GM18858 (cell line): Measurements from ENCODE around the gene C16orf54.
"Not testable (repeated sequence)": the region's sequence is repeated elsewhere in the genome, so short reads cannot be mapped to it uniquely, and the experiment has no call there.

Source experiments
- ATAC-seq: cut with Tn5 transposase; IDR thresholded peaks from one replicate; pipeline ENCODE4 v1.9.1; 2021; ENCODE audit not compliant: unreplicated experiment

The C16orf54 gene

GRCh38 chr16:29769507-29769906 is 23.7 kb upstream of the C16orf54 start:
- ATAC-seq, result no peak

DNA sequence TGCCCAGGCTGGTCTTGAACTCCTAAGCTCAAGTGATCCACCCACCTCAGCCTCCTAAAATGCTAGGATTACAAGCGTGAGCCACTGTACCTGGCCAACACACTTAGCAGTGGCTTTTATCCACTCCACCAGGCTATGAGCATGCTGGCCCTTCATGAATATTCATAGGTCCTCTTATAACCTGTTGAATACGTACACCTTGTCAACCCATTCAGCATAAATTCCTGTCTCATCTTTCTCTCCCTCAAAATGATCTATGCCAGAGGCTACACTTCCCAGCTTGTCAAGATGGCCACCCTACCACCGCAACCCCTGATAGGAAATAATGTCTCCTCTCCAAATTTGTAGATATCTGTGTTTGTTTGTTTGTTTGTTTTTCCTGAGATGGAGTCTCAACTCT is 21.3 kb upstream of the C16orf54 start:
- ATAC-seq, result no peak

GRCh38 chr16:29766571-29766970 is 20.8 kb upstream of the C16orf54 start:
- no peak for ATAC-seq

- ATAC-seq, result no peak
These were observed 19.6 kb upstream of the C16orf54 start for GRCh38 chr16:29765167-29766032.

DNA sequence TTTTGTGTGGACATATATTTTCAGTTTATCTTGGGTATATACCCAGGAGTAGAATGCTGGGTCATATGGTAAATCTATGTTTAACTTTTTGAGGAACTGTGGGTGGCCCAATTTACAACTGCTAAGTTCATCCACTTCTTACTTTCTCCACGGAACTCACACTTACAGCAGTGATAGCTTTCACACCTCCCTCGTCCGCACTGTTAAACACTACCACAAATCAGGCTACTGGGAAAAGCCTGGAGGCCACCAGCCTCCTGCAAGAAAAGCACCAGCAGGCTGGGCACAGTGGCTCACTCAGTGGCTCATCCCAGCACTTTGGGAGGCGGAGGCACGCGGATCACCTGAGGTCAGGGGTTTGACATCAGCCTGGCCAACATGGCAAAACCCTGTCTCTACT is 17.5 kb upstream of the C16orf54 start:
- ATAC-seq, result no peak

GRCh38 chr16:29761882-29762281 is 16.1 kb upstream of the C16orf54 start:
- no peak for ATAC-seq

- not testable (repeated sequence) for ATAC-seq
These were observed 15.5 kb upstream of the C16orf54 start for GRCh38 chr16:29761280-29761651.

DNA sequence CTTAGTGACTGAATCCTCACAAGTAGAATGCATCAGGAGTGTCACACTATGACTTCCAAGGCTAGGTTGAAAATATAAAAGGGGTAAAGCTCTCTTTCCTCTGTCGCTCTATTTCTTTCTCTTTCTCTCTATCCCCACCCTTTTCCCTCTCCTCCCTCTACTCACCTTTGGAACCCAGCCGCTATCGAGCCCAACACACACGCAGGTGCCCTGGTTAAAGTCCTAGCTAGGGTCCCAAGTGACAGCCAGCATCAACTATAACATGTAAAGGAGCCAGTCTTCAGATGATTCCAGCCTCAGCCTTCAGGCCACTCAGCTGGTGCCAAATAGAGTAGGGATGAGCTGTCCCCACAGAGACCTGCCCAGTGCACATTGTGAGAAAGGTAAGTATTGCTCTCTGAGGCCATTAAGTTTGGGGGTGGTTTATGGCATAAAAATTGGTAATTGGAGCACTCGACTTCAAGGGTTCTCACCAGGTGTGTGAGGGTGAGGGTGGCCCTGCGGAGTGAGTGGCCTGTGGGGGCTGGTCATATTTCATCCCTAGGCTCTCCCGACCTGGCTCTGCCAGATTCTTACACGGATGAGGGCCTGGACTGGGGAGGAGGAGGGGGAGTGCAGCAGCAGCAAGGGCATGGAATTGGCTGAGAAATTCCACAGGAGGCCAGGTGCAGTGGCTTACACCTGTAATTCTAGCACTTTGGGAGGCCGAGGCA is 14.9 kb upstream of the C16orf54 start:
- ATAC-seq, result no peak

DNA sequence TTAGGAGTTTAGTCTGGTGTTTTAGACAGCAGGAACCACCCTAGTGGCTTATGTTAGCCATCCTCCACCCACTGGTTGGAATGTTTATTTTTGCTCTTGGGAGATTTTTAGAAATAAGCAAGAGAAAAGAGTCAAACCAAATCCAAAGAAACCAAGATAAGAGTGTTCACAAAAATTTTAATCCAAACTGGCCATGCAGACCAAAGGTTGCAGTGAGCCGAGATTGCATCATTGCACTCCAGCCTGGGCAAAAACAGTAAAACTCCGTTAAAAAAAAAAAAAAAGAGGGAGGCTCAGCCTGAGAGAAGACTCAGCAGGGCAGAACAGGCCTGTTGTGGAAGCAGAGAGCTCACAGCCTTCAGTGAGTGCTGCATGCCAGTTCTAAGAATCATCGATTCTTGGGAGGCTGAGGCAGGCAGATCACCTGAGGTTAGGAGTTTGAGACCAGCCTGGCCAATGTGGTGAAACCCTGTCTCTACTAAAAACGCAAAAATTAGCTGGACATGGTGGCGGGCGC is 12.2 kb upstream of the C16orf54 start:
- no peak for ATAC-seq

DNA sequence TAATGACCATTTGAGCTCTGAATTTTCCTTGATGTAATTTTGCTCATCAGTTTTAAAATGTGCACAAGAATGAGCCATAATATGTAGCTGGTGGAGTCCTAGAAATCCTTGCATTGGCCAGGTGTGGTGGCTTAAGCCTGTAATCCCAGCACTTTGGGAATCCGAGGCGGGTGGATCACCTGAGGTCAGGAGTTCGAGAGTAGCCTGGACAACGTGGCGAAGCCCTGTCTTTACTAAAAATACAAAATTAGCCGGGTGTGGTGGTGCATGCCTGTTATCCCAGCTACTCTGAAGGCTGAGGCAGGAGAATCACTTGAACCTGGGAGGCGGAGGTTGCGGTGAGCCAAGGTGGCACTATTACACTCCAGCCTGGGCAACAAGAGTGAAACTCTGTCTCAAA is 11.3 kb upstream of the C16orf54 start:
- not testable (repeated sequence) for ATAC-seq

GRCh38 chr16:29756654-29757053 is 10.9 kb upstream of the C16orf54 start:
- no peak for ATAC-seq

- no peak for ATAC-seq
These were observed 7.7 kb upstream of the C16orf54 start for GRCh38 chr16:29753516-29753915.

- ATAC-seq, result not testable (repeated sequence)
These were observed 3.0 kb upstream of the C16orf54 start for GRCh38 chr16:29748760-29749149.

GRCh38 chr16:29747947-29748759 is 2.4 kb upstream of the C16orf54 start:
- ATAC-seq, result no peak

DNA sequence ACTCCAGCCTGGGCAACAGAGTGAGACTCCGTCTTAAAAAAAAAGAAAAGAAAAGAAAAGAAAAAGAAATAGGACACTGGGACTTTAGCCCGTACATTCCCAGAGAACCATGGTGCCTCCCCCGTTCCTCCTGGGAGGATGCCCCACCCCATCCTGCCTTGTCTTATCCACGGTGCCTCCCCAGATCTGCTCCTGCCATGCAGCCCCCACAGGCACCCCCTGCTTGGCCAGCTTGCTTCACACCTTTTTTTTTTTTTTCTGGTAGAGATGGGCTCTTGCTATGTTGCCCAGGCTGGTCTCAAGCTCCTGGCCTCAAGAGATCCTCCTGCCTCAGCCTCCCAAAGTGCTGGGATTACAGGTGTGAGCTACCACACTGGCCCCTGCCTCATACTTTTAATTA is 728 bp upstream of the C16orf54 start:
- not testable (repeated sequence) for ATAC-seq

DNA sequence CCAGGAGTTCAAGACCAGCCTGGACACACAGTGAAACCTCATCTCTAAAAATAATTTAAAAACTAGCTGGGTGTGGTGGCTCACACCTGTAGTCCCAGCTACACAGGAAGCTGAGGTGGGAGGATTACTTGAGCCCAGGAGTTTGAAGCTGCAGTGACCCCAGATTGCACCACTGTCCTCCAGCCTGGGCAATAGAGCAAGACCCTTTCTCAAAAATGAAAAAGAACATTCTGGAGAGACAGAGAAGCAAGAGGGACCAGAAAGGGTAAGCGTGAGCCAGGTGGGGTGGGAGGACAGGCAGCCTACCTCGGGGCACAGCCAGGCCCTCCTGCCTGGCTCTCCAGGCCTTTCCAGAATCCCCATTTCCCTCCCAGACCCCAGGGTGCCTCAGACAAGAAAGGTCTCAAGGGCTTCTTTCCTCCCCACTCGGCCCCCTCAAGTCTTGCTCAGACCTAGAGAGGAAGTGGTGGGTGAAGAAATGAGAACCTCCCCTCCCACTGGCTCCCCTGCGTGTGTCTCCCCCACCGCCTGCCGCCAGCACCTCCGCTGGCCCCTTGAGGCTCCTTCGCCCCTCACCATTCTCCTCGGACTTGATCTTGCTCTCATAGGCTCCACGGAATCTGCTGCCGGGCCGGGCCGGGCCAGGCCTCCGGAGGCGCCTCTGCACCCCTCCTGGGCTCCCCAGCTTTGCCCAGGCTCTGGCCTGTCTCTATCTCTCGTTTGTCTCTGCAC is 503 bp downstream of the C16orf54 start:
- no peak for ATAC-seq

- ATAC-seq, result no peak
These were observed 1.2 kb downstream of the C16orf54 start for GRCh38 chr16:29744541-29745101.

- ATAC-seq, result no peak
These were observed 1.8 kb downstream of the C16orf54 start for GRCh38 chr16:29743827-29744531.

DNA sequence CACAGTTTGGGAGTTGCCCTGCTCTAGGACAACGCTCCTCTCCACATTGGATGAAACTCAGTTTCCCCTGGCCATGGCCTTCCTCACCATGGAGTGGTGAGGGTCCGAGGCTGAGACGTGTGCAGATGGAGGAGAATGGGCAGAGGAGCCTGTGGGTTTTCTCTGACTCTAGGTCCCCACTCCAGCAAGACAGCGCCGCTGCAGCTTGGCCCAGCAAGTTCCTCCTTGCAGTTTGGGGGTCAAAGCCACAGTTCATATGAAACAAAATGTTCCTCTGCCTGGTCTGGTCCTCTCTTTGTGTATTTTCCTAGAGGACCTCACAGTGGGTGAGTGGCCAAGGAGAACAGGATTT is 2.3 kb downstream of the C16orf54 start:
- ATAC-seq, result no peak
